Daoy (cell line): ENCODE results near the gene ZBTB12. TPM values are rescaled to one million over a fixed set of nuclear protein-coding genes. Genes with fewer than 3 reads are reported as not detected.
"Not testable (repeated sequence)": the region's sequence is repeated elsewhere in the genome, so short reads cannot be mapped to it uniquely, and the experiment has no call there.

Experiments
- DNase-seq: peaks from one replicate; pipeline ENCODE4 v3.0.0-alpha.2; 2015; ENCODE audit warnings: low read depth
- total RNA-seq: library from RNA; depleted of rRNA; stranded (reverse); fragments of >200 nt; shearing (Covaris generic); gene quantifications from 2 replicates; pipeline ENCODE4 v1.2.3, GENCODE V29; 2014

The ZBTB12 gene
- total RNA-seq, 1 experiment from 2014 or later: 9.8 TPM

- no peak for DNase-seq
These were observed 26.9 kb downstream of the ZBTB12 start for GRCh38 chr6:31874836-31875572.

DNA sequence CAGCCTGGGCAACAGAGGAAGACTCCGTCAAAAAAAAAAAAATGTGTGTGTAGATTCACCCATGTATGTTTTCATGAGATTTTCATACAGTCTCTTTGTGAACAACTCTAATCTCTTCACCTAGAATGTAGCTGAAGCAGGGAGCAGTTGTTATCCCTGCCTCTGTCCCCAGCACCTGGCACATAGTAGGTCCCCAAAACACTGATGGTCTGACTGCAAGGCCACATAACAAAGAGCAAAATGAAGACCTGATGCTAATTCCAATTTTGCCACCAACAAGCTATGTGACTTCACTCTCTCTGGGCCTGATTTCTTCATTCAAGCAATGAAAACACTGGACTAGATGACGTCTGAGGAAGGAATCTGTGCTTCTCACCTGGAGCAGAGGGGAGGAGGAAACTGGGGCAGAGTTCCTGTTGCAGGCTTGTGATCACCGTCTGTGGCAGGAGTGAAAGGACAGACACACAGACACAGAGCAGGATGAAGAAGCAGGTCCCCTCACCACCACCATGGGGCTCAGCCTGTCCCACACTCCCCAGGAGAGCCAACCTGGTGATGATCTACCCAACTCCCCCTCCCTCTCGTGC is 27.7 kb downstream of the ZBTB12 start:
- no peak for DNase-seq

DNA sequence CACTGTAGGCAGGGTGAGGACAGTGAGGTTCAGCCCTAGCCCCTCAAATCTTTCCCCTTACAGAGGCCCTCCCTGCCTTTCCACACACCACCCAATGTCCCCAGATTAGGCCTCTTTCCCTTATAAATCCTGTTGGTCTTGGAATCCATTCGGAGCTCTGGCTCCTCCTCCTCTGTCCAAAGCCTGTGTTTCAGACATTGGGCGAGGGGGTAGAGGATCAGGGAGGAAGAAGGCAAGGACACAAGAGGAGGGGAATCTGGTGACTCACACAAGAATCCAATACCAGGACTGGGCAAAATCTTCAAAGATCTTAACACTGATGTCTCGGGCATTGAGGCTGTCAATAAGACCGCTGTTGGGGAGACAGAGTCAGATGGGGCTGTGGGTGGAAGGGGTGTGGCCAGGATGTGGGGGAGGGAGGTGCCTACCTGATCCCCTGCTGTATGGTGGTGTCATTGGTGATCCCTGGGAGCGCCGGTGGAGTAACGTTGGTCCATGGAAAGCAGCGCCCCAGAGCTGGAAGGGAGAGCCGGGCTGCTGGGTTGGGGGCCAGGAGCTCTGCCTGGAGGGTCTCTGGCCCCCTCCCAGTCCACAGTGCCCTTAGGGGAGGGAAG is 30.7 kb downstream of the ZBTB12 start:
- DNase-seq: no peak

DNA sequence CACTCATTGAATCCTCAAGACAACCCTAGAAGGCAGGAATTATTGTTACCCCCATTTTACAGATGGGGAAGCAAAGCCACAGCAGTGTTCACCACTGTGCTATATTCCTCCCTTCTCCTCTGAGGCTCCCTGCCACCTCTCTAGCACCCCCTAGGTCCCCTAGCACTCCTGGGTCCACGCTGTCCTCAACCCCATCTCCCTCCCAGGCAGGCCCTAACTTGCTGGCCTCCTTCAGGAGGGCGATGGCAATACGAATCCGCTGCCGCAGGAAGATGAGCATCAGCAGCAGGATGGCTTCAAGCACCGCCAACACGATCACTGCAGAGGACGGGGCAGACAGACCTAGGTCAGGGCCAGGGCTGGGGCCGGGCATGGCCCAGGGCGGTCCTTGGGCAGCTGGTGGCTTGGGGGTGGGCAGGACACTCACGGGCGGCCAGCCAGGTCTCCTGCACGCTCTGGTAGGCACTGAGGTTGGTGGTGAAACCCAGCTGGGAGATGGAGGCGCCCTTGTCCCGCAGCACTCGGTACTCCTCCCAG is 31.4 kb downstream of the ZBTB12 start:
- no peak for DNase-seq

DNA sequence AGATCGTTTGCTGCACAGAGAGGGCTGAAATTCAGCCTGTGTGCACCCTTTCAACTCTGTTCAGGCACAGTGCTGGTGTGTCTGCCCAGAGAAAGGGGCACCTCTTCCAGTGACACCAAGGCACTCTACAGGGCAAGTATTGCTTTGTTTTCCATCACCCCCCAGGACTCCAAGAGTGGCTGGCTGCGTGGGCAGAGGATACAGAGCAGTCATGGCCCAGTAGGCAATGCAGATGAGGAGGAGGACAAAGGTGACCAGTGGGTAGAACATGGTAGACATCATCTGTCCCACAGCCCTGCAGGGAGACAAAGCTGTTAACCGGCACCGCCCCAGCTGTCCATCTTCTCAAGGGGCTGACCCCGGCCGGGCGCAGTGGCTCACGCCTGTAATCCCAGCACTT is 32.5 kb downstream of the ZBTB12 start:
- DNase-seq: no peak

DNA sequence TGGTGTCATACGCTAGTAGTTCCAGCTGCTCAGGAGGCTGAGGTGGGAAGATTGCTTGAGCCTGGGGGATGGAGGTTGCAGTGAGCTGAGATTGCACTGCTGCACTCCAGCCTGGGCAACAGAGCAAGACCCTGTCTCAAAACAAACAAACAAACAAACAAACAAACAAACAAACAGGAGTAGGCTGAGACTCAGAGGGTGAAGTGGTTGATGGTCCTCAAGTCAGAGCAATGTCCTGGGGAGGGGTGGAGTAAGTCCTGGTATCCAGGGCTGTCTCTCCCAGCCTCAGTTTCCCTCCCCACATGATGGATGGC is 33.3 kb downstream of the ZBTB12 start:
- DNase-seq: not testable (repeated sequence)

GRCh38 chr6:31865205-31866118 is 36.4 kb downstream of the ZBTB12 start:
- DNase-seq: peak; percentile 50

- no peak for DNase-seq
These were observed 37.1 kb downstream of the ZBTB12 start for GRCh38 chr6:31864818-31865204.

DNA sequence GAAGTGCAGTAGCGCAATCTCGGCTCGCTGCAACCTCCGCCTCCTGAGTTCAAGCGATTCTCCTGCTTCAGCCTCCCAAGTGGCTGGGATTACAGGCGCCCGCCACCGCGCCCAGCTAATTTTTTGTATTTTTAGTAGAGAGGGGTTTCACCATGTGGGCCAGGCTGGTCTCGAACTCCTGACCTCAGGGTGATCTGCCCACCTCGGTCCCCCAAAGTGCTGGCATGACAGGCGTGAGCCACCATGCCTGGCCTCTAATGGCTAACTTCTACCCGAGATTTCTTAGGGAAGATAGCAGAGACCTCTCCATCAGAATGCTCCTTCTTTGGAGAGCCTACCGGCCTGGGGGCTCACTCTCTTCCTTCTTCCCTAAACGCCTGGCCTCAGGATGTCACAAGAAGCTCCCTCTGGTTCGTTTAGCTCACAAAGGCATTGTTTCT is 37.7 kb downstream of the ZBTB12 start:
- DNase-seq: not testable (repeated sequence)

- peak; percentile 100 for DNase-seq
These were observed 39.3 kb downstream of the ZBTB12 start, which contains the start of gene NEU1 for GRCh38 chr6:31862344-31863235. NEU1 (minus strand) TSS chr6:31862821; CDS start chr6:31862776, 45 bp downstream.

DNA sequence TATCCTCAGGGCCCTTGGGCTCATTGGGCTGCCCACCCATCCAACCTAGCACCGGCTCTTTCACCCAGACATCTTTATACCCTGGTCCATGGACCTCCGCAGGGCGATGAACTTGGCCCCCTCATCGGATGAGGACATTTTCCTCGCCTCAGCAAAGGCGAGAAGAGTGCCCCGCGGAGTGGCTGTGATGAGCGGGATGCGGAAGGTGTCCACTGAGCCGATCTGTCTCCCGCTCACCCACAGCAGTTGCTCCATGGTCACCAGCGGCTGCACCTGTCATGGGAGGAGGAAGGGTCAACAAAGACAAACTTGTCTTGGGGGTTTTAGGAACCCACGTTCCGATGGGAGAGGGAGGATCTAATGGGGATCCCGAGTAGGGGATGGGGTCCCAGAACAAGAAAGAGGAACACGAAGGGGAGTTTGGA is 40.0 kb downstream of the ZBTB12 start:
- DNase-seq: no peak

- no peak for DNase-seq
These were observed 40.7 kb downstream of the ZBTB12 start for GRCh38 chr6:31861150-31861549.

- DNase-seq: no peak
These were observed 41.5 kb downstream of the ZBTB12 start for GRCh38 chr6:31860349-31860748.

- no peak for DNase-seq
These were observed 42.0 kb downstream of the ZBTB12 start for GRCh38 chr6:31859923-31860322.

DNA sequence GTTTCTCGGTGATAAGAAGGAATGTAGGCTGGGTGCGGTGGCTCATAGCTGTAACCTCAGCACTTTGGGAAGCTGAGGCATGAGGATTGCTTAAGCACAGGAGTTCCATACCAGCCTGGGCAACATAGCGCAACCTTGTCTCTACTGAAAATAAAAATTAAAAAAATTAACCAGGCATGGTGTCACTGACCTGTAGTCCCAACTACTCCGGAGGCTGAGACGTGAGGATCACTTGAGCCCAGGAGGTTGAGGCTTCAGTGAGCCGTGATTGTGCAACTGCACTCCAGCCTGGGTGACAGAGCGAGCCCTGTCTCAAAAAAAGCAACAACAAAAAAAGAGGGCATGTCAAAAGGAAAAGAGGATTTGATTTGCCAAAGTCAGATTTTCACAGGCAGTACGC is 43.2 kb downstream of the ZBTB12 start:
- DNase-seq: no peak

DNA sequence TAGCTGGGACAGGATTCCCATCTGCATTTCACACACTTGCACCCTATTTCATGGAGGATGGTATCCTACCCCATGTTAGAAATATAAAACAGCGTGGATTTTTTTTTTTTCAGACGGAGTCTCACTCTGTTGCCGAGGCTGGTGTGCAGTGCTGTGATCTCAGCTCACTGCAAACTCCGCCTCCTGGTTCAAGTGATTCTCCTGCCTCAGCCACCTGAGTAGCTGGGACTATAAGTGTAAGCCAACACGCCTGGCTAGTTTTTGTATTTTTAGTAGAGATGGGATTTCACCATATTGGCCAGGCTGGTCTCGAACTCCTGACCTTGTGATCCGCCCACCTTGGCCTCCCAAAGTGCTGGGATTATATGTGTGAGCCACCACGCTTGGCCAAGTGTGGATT is 44.1 kb downstream of the ZBTB12 start:
- not testable (repeated sequence) for DNase-seq

GRCh38 chr6:31851980-31852718 is 49.7 kb downstream of the ZBTB12 start:
- DNase-seq: not testable (repeated sequence)

DNA sequence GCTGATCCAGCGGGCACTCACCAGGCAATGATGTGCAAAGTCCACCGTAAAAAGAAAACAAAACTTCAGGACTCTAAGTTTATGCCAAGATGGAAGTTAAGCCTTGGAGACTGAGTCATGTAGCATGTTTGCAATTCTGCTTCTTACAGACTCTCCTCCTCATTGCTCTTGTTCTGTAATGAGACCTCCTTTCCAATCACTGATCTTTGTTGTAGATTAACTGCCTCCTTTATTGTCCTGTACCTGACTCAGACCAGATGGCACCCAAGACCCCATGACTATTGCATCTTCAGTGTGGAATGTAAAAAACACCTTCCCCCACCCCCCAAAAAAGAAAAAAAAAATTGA is 50.4 kb downstream of the ZBTB12 start:
- no peak for DNase-seq

- no peak for DNase-seq
These were observed 51.0 kb downstream of the ZBTB12 start for GRCh38 chr6:31850765-31851484.
